ENCODE results near the gene LIN37. TPM values are rescaled to one million over a fixed set of nuclear protein-coding genes. Genes with fewer than 3 reads are reported as not detected.
A peak's percentile ranks its signal among the peaks of the same experiment; 100 is the strongest.

Gene LIN37
- total and polyA plus RNA-seq, 2 of the 13 experiments (the other 11 are each of a cell fraction or from before 2014, with no cell fraction given): 6.3 to 8.7 TPM

- TF ChIP-seq, protein P1, sequence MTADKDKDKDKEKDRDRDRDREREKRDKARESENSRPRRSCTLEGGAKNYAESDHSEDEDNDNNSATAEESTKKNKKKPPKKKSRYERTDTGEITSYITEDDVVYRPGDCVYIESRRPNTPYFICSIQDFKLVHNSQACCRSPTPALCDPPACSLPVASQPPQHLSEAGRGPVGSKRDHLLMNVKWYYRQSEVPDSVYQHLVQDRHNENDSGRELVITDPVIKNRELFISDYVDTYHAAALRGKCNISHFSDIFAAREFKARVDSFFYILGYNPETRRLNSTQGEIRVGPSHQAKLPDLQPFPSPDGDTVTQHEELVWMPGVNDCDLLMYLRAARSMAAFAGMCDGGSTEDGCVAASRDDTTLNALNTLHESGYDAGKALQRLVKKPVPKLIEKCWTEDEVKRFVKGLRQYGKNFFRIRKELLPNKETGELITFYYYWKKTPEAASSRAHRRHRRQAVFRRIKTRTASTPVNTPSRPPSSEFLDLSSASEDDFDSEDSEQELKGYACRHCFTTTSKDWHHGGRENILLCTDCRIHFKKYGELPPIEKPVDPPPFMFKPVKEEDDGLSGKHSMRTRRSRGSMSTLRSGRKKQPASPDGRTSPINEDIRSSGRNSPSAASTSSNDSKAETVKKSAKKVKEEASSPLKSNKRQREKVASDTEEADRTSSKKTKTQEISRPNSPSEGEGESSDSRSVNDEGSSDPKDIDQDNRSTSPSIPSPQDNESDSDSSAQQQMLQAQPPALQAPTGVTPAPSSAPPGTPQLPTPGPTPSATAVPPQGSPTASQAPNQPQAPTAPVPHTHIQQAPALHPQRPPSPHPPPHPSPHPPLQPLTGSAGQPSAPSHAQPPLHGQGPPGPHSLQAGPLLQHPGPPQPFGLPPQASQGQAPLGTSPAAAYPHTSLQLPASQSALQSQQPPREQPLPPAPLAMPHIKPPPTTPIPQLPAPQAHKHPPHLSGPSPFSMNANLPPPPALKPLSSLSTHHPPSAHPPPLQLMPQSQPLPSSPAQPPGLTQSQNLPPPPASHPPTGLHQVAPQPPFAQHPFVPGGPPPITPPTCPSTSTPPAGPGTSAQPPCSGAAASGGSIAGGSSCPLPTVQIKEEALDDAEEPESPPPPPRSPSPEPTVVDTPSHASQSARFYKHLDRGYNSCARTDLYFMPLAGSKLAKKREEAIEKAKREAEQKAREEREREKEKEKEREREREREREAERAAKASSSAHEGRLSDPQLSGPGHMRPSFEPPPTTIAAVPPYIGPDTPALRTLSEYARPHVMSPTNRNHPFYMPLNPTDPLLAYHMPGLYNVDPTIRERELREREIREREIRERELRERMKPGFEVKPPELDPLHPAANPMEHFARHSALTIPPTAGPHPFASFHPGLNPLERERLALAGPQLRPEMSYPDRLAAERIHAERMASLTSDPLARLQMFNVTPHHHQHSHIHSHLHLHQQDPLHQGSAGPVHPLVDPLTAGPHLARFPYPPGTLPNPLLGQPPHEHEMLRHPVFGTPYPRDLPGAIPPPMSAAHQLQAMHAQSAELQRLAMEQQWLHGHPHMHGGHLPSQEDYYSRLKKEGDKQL (CRISPR knock-in tag; IDR thresholded peaks at IDR 0.05; ENCODE audit: low read depth): no peak; the same call in 1 of the 2 replicates
- TF ChIP-seq ZNF337 (CRISPR knock-in tag; IDR thresholded peaks at IDR 0.05; ENCODE audit: borderline replicate concordance, low read depth): no peak
- 0 out of 2 replicates have a peak, but pooled peaks have one; percentile 6 for TF ChIP-seq THYN1 (CRISPR knock-in tag; IDR thresholded peaks at IDR 0.05; ENCODE audit: borderline replicate concordance, low read depth)
- no peak for TF ChIP-seq PAF1 (CRISPR knock-in tag; IDR thresholded peaks at IDR 0.05)
- no peak for TF ChIP-seq MTF2 (CRISPR knock-in tag; IDR thresholded peaks at IDR 0.05; ENCODE audit: borderline replicate concordance)
- TF ChIP-seq MXI1 (IDR thresholded peaks at IDR 0.05; ENCODE audit: borderline replicate concordance, low read depth, low read length): peak; percentile 75; the same call in 2 of the 3 replicates
- no peak for TF ChIP-seq AKNA (CRISPR knock-in tag; IDR thresholded peaks at IDR 0.05; ENCODE audit: borderline replicate concordance)
- no peak; the same call in 1 of the 2 replicates for TF ChIP-seq PRMT3 (CRISPR knock-in tag; IDR thresholded peaks at IDR 0.05; ENCODE audit: borderline replicate concordance, low read depth)
- TF ChIP-seq, protein P2, sequence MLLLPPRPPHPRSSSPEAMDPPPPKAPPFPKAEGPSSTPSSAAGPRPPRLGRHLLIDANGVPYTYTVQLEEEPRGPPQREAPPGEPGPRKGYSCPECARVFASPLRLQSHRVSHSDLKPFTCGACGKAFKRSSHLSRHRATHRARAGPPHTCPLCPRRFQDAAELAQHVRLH (CRISPR knock-in tag; IDR thresholded peaks at IDR 0.05; ENCODE audit: borderline replicate concordance, low read depth): no peak
- TF ChIP-seq RXRA (CRISPR knock-in tag; IDR thresholded peaks at IDR 0.05): peak; percentile 47; the same call in 1 of the 2 replicates
- TF ChIP-seq ZNF841 (CRISPR knock-in tag; IDR thresholded peaks at IDR 0.05; ENCODE audit: borderline replicate concordance): no peak
- 0 out of 2 replicates have a peak, but pooled peaks have one; percentile 22 for TF ChIP-seq REL (CRISPR knock-in tag; conservative IDR thresholded peaks at IDR 0.05)
- TF ChIP-seq ZC3H13 (CRISPR knock-in tag; IDR thresholded peaks at IDR 0.05): 0 out of 2 replicates have a peak, but pooled peaks have one; percentile 7
- no peak for TF ChIP-seq NFRKB (IDR thresholded peaks at IDR 0.05)
- no peak; the same call in 1 of the 2 replicates for TF ChIP-seq ZNF629 (CRISPR knock-in tag; conservative IDR thresholded peaks at IDR 0.05)
- TF ChIP-seq, protein P3, sequence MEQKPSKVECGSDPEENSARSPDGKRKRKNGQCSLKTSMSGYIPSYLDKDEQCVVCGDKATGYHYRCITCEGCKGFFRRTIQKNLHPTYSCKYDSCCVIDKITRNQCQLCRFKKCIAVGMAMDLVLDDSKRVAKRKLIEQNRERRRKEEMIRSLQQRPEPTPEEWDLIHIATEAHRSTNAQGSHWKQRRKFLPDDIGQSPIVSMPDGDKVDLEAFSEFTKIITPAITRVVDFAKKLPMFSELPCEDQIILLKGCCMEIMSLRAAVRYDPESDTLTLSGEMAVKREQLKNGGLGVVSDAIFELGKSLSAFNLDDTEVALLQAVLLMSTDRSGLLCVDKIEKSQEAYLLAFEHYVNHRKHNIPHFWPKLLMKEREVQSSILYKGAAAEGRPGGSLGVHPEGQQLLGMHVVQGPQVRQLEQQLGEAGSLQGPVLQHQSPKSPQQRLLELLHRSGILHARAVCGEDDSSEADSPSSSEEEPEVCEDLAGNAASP (CRISPR knock-in tag; IDR thresholded peaks at IDR 0.05; ENCODE audit: borderline replicate concordance): no peak; the same call in 1 of the 2 replicates
These were observed 31.3 kb upstream of the LIN37 start (continued) for GRCh38 chr19:35716801-35717664.
